ENCODE results near the gene APOA1.

APOA1 gene

DNA sequence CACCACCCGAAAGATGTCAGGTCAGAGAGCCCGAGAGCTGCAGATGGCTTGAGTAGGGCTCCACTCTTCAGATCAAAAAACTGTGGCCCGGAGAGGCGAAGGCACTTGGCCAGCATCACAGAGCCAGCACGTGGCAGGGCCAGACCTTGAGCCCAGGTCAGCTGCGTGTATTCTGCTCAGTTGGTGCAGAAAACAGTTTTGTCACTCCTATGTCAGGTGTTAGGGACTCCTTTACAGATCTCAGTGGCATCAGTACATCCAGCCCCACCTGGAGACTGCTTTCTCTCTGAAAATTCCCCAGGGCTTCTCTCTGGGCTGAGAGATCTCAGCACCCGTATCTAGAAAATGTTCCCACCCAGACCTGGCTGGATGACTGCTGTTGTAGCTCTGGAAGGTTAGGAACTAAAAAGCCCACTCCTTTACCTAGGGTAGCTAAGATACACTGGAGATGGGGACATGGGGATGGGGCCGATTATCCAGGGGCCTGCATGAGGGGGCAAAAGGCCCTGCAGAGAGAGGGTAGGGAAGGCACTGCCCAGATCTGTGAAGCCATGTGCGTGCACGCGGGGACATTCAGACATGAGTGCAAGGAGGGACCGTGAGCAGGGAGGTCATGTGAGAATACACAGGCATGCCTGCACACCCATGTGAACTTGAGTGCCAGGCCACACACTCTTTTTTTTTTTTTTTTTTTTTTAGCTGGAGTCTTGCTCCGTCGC, 3.4 kb downstream of the APOA1 start:
- DNase-seq (ENCODE audit: low spot score), result no peak

DNA sequence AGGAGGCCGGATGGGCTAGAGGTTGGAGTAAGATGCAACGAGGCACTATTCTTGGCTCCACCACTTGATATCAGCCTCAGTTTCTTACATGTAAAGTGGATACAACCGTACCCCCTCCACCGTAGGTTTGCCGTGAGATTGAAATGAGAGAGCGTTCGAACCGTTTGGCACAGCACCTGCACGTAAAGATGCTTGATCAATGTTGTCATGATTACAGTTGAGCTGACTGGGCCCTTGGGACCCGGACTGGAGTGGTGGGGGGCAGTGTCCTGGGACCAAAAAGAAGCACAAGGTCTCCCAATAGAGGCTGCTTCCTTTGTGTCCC, 4.0 kb downstream of the APOA1 start:
- DNase-seq (ENCODE audit: low spot score), result no peak

DNA sequence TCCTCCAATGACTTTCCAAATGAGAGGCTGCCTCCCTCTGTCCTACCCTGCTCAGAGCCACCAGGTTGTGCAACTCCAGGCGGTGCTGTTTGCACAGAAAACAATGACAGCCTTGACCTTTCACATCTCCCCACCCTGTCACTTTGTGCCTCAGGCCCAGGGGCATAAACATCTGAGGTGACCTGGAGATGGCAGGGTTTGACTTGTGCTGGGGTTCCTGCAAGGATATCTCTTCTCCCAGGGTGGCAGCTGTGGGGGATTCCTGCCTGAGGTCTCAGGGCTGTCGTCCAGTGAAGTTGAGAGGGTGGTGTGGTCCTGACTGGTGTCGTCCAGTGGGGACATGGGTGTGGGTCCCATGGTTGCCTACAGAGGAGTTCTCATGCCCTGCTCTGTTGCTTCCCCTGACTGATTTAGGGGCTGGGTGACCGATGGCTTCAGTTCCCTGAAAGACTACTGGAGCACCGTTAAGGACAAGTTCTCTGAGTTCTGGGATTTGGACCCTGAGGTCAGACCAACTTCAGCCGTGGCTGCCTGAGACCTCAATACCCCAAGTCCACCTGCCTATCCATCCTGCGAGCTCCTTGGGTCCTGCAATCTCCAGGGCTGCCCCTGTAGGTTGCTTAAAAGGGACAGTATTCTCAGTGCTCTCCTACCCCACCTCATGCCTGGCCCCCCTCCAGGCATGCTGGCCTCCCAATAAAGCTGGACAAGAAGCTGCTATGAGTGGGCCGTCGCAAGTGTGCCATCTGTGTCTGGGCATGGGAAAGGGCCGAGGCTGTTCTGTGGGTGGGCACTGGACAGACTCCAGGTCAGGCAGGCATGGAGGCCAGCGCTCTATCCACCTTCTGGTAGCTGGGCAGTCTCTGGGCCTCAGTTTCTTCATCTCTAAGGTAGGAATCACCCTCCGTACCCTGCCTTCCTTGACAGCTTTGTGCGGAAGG, 4.8 kb downstream of the APOA1 start:
- DNase-seq (ENCODE audit: low spot score), result no peak

DNA sequence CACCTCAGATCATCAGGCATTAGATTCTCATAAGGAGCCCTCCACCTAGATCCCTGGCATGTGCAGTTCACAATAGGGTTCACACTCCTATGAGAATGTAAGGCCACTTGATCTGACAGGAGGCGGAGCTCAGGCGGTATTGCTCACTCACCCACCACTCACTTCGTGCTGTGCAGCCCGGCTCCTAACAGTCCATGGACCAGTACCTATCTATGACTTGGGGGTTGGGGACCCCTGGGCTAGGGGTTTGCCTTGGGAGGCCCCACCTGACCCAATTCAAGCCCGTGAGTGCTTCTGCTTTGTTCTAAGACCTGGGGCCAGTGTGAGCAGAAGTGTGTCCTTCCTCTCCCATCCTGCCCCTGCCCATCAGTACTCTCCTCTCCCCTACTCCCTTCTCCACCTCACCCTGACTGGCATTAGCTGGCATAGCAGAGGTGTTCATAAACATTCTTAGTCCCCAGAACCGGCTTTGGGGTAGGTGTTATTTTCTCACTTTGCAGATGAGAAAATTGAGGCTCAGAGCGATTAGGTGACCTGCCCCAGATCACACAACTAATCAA, 5.6 kb downstream of the APOA1 start:
- no peak for DNase-seq (ENCODE audit: low spot score)

DNA sequence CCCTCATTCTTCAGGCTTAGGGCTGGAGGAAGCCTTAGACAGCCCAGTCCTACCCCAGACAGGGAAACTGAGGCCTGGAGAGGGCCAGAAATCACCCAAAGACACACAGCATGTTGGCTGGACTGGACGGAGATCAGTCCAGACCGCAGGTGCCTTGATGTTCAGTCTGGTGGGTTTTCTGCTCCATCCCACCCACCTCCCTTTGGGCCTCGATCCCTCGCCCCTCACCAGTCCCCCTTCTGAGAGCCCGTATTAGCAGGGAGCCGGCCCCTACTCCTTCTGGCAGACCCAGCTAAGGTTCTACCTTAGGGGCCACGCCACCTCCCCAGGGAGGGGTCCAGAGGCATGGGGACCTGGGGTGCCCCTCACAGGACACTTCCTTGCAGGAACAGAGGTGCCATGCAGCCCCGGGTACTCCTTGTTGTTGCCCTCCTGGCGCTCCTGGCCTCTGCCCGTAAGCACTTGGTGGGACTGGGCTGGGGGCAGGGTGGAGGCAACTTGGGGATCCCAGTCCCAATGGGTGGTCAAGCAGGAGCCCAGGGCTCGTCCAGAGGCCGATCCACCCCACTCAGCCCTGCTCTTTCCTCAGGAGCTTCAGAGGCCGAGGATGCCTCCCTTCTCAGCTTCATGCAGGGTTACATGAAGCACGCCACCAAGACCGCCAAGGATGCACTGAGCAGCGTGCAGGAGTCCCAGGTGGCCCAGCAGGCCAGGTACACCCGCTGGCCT, 7.1 kb downstream of the APOA1 start:
- DNase-seq (ENCODE audit: low spot score), result no peak

GRCh38 chr11:116829525-116830183, 7.8 kb downstream of the APOA1 start, which contains the start of gene APOC3:
Gene APOC3, plus strand, starts transcription at chr11:116829907. Its CDS starts 676 bp downstream, at chr11:116830583.
- DNase-seq (ENCODE audit: low spot score), result no peak

GRCh38 chr11:116828632-116829524, 8.5 kb downstream of the APOA1 start:
- DNase-seq (ENCODE audit: low spot score), result no peak

GRCh38 chr11:116827461-116827860, 10.0 kb downstream of the APOA1 start:
- DNase-seq (ENCODE audit: low spot score), result no peak

DNA sequence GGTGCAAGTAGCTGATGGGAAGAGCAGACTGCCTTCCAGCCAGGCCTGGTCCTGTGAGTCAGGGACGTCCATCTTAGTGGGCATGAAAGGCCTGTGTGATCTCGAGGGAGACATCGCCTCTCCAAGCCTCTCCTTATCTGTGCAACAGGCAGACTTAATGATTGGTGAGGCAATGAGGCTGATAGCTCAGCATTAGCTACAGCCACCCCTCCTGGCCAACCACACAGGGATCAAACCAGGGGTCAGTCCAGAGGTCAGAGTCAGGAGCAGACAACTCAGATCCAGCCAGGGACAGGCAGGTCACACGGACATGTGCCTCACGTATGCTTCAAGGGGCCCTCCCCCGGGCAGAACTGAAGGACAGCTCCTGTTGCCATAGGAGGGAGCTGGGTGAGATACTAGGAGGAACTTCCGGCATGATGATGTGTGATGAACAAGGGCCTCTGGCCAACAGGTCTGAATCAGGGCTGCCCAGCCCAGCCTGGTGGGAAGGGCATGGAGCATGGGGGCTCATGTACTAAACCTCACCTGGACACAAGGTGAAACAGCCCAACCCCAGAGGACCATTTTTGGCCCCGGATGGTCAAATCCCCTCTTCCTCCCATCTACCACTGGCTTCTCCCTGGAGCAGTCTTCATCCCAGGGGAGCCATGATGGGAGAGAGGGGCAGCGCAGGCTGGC, 10.5 kb downstream of the APOA1 start:
- no peak for DNase-seq (ENCODE audit: low spot score)

GRCh38 chr11:116825854-116826750, 11.3 kb downstream of the APOA1 start:
- DNase-seq (ENCODE audit: low spot score), result no peak

GRCh38 chr11:116825434-116825833, 12.0 kb downstream of the APOA1 start:
- DNase-seq (ENCODE audit: low spot score), result no peak

DNA sequence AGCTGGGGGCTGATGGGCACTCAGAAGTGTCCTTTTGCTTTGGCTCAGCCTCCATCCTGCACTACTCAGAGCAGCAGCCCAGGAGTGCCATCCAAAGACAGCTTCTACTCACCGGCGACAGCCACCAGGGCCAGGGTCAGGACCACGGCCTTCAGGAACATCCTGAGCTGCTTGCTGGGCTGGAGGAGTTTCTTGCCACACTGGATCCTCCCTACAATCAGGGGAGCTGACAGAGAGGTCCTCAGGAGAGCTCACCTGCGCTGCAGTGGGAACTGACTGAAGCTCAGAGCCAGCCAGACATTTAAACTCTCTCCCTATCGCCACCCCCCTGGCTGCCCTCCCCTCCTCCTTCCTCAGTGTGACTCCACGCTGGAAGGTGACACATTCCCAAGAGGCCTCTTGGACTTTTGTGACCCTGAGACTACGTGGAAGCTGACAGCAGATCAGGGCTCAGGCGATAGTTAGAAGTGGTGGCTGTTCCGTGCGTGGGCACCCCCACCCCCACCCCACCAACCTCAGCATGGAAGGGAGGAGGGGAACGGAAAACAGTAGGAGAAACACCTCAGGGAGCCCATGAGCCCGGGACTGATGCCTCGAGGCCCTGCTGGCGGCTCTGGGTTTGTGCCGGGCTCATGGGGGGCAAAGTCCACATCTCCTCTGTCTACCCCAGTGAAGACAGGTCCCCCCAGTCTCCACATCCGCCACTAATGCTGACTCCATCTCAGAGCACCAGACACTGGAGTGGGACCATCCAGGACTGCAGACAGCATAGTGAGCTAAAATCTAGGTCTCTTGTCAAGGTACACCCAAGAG, 14.2 kb downstream of the APOA1 start, which contains the start of gene APOA4:
TSS of gene APOA4 (minus strand) at position 274 of the 813 bp plus-strand sequence. CDS start at position 161, 113 bp downstream.
- no peak for DNase-seq (ENCODE audit: low spot score)

DNA sequence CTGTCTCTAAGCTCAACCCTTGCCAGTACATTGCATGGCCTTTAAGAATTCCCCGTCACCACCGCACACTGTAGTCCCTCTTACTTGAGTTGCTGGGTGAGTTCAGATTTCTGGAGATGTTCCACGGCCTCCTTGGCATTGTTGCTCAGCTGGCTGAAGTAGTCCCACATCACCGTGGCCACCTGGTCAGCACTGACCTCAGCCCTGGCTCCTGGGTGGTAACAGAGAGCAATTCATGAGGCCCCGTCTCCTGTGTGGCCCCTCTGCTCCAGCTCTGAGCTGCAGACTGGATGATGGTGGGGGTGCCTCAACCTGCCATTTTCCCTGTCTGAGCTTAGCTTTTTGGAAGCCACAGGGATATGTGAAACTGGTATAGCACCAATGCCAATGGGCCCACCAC, 14.8 kb downstream of the APOA1 start:
- no peak for DNase-seq (ENCODE audit: low spot score)

GRCh38 chr11:116821050-116821918, 16.1 kb downstream of the APOA1 start:
- DNase-seq (ENCODE audit: low spot score), result peak; percentile 2

GRCh38 chr11:116819049-116819448, 18.4 kb downstream of the APOA1 start:
- no peak for DNase-seq (ENCODE audit: low spot score)

DNA sequence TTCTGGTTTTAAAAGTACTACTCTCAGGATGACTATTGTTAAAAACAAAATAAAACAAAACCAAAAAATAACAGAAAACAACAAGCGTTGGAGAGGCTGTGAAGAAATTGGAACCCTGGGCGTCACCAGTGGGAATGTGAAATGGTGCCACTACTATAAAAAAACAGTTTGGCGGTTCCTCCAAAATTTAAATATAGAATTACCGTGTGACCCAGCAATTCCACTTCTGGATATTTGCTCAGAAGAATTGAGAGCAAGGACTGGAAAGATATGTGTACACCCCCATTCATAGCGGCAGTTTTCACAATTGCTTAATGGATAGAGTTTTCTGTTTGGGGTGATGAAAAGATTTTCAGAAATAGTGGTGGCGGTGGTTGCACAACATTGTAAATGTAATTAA, 22.9 kb downstream of the APOA1 start:
- no peak for DNase-seq (ENCODE audit: low spot score)
